Cerebellar nuclear complex (tissue), 1 donor: ENCODE measurements around the gene DSTYK.
A peak's percentile ranks its signal among the peaks of the same experiment; 100 is the strongest.
"Not testable (repeated sequence)": the region's sequence is repeated elsewhere in the genome, so short reads cannot be mapped to it uniquely, and the experiment has no call there.

ENCODE experiments used
- DNase-seq, 2 experiments: peaks; one replicate each; lab custom pipeline; 2025; lab: John Stamatoyannopoulos, UW

DSTYK gene

GRCh38 chr1:205240569-205240968, 29.1 kb upstream of the DSTYK start:
- no peak for DNase-seq

GRCh38 chr1:205240118-205240517, 28.6 kb upstream of the DSTYK start:
- DNase-seq, result no peak

GRCh38 chr1:205239078-205239477, 27.6 kb upstream of the DSTYK start:
- DNase-seq, result no peak

GRCh38 chr1:205237526-205238484, 26.3 kb upstream of the DSTYK start:
- no peak for DNase-seq

- no peak for DNase-seq
Observed at GRCh38 chr1:205236951-205237475, 25.5 kb upstream of the DSTYK start.

- DNase-seq, result no peak
Observed at GRCh38 chr1:205236526-205236925, 25.0 kb upstream of the DSTYK start.

GRCh38 chr1:205235951-205236350, 24.4 kb upstream of the DSTYK start:
- DNase-seq, result no peak

- DNase-seq, result not testable (repeated sequence)
Observed at GRCh38 chr1:205233986-205234385, 22.5 kb upstream of the DSTYK start.

- DNase-seq, result no peak
Observed at GRCh38 chr1:205232945-205233397, 21.5 kb upstream of the DSTYK start.

GRCh38 chr1:205232127-205232820, 20.8 kb upstream of the DSTYK start:
- DNase-seq, result no peak

- DNase-seq, result no peak
Observed at GRCh38 chr1:205230982-205231381, 19.5 kb upstream of the DSTYK start.

- DNase-seq, result no peak
Observed at GRCh38 chr1:205229916-205230700, 18.6 kb upstream of the DSTYK start.

GRCh38 chr1:205229399-205229871, 17.9 kb upstream of the DSTYK start:
- DNase-seq, result peak; percentile 55 to 64

- no peak for DNase-seq
Observed at GRCh38 chr1:205228093-205228521, 16.6 kb upstream of the DSTYK start.

- DNase-seq, result peak; percentile 81 to 93
Observed at GRCh38 chr1:205227584-205228013, 16.1 kb upstream of the DSTYK start, which contains the start of gene TMCC2. TMCC2 (plus strand) TSS chr1:205227946; CDS start chr1:205228565, 619 bp downstream.

- DNase-seq, result no peak
Observed at GRCh38 chr1:205226868-205227583, 15.5 kb upstream of the DSTYK start.

- DNase-seq, result no peak
Observed at GRCh38 chr1:205225901-205226765, 14.6 kb upstream of the DSTYK start.

GRCh38 chr1:205224736-205225135, 13.2 kb upstream of the DSTYK start:
- no peak for DNase-seq

GRCh38 chr1:205220421-205220820, 8.9 kb upstream of the DSTYK start:
- no peak for DNase-seq

GRCh38 chr1:205217418-205217817, 5.9 kb upstream of the DSTYK start:
- DNase-seq, result no peak
